ENCODE results near the gene SNRNP35. TPM values are rescaled to one million over a fixed set of nuclear protein-coding genes. Genes with fewer than 3 reads are reported as not detected.

The SNRNP35 gene
- total RNA-seq, 2 donors from 2014 or later = 27.8 to 73.9 TPM

- peak; percentile 55 for DNase-seq (ENCODE audit: low spot score)
- peak within 1 kb of the TSS; percentile 85 for H3K4me3 ChIP-seq
- ATAC-seq (ENCODE audit: insufficient number of reproducible peaks, low FRiP score, low read depth) = peak; percentile 79
- H3K36me3 ChIP-seq = no peaks in the 10 kb centered on the region
- no peaks in the 10 kb centered on the region for H3K9me3 ChIP-seq
- TF ChIP-seq, protein P1, sequence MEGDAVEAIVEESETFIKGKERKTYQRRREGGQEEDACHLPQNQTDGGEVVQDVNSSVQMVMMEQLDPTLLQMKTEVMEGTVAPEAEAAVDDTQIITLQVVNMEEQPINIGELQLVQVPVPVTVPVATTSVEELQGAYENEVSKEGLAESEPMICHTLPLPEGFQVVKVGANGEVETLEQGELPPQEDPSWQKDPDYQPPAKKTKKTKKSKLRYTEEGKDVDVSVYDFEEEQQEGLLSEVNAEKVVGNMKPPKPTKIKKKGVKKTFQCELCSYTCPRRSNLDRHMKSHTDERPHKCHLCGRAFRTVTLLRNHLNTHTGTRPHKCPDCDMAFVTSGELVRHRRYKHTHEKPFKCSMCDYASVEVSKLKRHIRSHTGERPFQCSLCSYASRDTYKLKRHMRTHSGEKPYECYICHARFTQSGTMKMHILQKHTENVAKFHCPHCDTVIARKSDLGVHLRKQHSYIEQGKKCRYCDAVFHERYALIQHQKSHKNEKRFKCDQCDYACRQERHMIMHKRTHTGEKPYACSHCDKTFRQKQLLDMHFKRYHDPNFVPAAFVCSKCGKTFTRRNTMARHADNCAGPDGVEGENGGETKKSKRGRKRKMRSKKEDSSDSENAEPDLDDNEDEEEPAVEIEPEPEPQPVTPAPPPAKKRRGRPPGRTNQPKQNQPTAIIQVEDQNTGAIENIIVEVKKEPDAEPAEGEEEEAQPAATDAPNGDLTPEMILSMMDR (IDR thresholded peaks at IDR 0.05) = peak; percentile 27
- H3K27ac ChIP-seq = peak within 1 kb of the TSS; percentile 84 to 90
- H3K4me1 ChIP-seq (ENCODE audit: control insufficient read depth in 1 of 2, low read depth in 2 of 2) = peaks cover 28 to 37% of the 10 kb centered on the region in 2 donors
- no peaks in the 10 kb centered on the region for H3K27me3 ChIP-seq (replicated peaks; ENCODE audit: insufficient read depth)
Measured at GRCh38 chr12:123436017-123436964, 21.6 kb upstream of the SNRNP35 start, which contains the start of gene RILPL2. Gene RILPL2 (minus strand): TSS chr12:123436684. CDS start chr12:123436420, 264 bp downstream.

DNA sequence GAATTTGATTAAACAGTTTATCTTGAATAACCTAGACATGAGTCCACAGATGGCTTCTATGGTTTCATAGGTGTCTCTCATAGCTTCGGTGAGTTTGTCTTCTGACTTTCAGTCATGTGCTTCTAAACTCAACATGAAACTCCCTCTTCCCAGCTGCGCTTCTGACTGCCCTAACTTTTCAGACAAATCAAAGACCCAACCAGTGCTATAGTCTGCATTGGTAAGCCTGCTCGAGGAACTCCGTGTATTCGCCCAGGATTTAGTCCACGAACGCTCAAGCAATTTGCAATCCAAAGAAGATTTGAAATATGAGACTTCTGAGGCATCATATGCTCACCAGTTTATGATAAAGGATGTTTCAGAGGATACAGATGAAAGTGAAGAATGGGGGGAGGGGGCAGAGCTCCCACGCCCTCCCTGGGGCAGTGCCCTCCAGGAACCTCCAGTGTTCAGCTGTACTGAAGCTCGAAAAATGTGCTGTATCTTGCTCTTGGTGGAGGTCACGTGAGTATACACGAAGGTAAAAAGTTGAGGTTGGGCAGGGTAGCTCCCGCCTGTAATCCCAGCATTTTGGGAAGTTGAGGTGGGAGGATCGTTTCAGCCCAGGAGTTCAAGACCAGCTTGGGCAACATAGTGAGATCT is 16.3 kb upstream of the SNRNP35 start:
- no peak for ATAC-seq (ENCODE audit: insufficient number of reproducible peaks, low FRiP score, low read depth)

DNA sequence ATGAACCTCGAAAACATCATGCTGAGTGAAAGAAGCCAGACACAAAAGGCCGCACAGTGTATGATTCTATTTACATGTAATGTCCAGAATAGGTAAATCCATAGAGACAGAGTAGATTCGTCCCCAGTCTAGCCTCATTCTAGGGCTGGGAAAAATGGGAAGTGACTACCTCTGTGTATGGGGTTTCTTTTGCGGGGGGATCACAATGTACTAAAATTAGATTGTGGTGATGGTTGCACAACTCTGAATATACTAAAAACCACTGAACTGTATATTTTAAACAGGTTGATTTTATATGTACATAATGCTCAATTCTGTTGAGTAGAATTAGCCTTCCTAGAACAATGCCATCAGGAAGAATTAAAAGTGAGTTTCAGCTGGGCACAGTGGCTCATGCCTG is 15.2 kb upstream of the SNRNP35 start:
- TF ChIP-seq, protein P1 (IDR thresholded peaks at IDR 0.05) = no peak
- H3K27me3 ChIP-seq (replicated peaks; ENCODE audit: insufficient read depth) = no peaks in the 10 kb centered on the region
- no peaks in the 10 kb centered on the region for H3K36me3 ChIP-seq
- peaks cover 19 to 31% of the 10 kb centered on the region in 2 donors for H3K4me1 ChIP-seq (ENCODE audit: control insufficient read depth in 1 of 2, low read depth in 2 of 2)
- DNase-seq (ENCODE audit: low spot score) = no peak
- H3K4me3 ChIP-seq = no peak overlapping the region
- H3K27ac ChIP-seq = no peak overlapping the region
- no peaks in the 10 kb centered on the region for H3K9me3 ChIP-seq
- ATAC-seq (ENCODE audit: insufficient number of reproducible peaks, low FRiP score, low read depth) = no peak

More for the DNA sequence above, 16.3 kb upstream of the SNRNP35 start:
- no peaks in the 10 kb centered on the region for H3K9me3 ChIP-seq
- peaks cover 19 to 29% of the 10 kb centered on the region in 2 donors for H3K4me1 ChIP-seq (ENCODE audit: control insufficient read depth in 1 of 2, low read depth in 2 of 2)
- DNase-seq (ENCODE audit: low spot score) = no peak
- peak overlapping the region in 1 of 2 donors; percentile 27 for H3K27ac ChIP-seq
- no peak overlapping the region for H3K4me3 ChIP-seq
- H3K27me3 ChIP-seq (replicated peaks; ENCODE audit: insufficient read depth) = no peaks in the 10 kb centered on the region
- H3K36me3 ChIP-seq = no peaks in the 10 kb centered on the region
- TF ChIP-seq, protein P1 (IDR thresholded peaks at IDR 0.05) = no peak

DNA sequence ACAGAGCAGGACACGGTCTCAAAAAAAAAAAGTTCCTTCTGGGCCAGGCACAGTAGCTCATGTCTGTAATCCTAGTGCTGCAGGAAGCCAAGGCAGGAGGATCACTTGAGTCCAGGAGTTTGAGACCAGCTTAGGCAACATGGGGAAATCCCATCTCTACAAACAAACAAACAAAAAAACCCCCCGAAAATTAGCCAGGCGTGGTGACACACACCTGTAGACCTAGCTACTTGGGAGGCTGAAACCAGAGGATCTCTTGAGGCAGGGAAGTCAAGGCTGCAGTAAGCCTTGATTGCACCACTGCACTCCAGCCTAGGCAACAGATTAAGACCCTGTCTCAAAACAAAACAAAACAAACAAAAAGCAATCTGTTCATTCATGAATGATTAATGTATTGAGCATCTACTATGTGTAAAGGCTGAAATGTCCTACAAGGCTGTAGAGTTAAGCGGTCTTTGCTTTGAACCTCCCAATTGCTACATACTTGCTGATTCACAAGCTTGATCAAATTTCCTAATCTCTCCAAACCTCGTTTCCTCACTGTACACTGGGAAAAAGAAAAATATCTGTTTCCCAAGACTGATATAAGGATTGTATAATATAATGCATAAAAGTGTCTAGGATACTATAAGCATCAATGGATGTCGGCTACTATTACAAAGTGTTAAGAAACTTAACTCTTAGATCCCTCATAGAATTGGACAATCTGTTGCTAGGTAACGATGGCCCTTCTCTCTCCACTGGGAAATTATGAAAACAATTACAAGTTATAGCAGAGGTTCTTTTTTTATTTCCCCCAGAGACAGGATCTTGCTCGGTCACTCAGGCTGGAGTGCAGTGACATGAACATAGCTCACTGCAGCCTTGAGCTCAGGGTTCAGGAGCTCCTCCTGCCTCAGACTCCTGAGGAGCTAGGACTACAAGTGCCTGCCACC is 13.6 kb upstream of the SNRNP35 start:
- ATAC-seq (ENCODE audit: insufficient number of reproducible peaks, low FRiP score, low read depth) = no peak
- peak overlapping the region; percentile 95 to 96 for H3K27ac ChIP-seq
- H3K4me3 ChIP-seq = peak overlapping the region; percentile 40
- no peaks in the 10 kb centered on the region for H3K36me3 ChIP-seq
- TF ChIP-seq, protein P1 (IDR thresholded peaks at IDR 0.05) = no peak
- no peak for DNase-seq (ENCODE audit: low spot score)
- peaks cover 19 to 31% of the 10 kb centered on the region in 2 donors for H3K4me1 ChIP-seq (ENCODE audit: control insufficient read depth in 1 of 2, low read depth in 2 of 2)
- H3K27me3 ChIP-seq (replicated peaks; ENCODE audit: insufficient read depth) = no peaks in the 10 kb centered on the region
- H3K9me3 ChIP-seq = no peaks in the 10 kb centered on the region
